PC-3 (cell line): Measurements from ENCODE around the gene IL11RA.

Source experiments
- EZH2 ChIP-seq: fragments of 300-600 bp; sonication (generic); IDR thresholded peaks from one replicate; pipeline ENCODE4 v1.6.1; 2017; ENCODE audit warnings: antibody characterized with exemption, mild to moderate bottlenecking, low read length; ENCODE audit not compliant: unreplicated experiment
- EZH2phosphoT487 ChIP-seq: fragments of 300-600 bp; sonication (generic); IDR thresholded peaks from 2 replicates; pipeline ENCODE4 v1.6.1; 2018; ENCODE audit warnings: mild to moderate bottlenecking, antibody characterized with exemption, low read length, borderline replicate concordance
- TF ChIP-seq, protein P1 (sequence below): fragments of 300-600 bp; sonication (generic); conservative IDR thresholded peaks from 2 replicates; pipeline ENCODE4 v1.5.1; 2017; ENCODE audit warnings: antibody characterized with exemption, low read depth, mild to moderate bottlenecking, low read length

DNA sequence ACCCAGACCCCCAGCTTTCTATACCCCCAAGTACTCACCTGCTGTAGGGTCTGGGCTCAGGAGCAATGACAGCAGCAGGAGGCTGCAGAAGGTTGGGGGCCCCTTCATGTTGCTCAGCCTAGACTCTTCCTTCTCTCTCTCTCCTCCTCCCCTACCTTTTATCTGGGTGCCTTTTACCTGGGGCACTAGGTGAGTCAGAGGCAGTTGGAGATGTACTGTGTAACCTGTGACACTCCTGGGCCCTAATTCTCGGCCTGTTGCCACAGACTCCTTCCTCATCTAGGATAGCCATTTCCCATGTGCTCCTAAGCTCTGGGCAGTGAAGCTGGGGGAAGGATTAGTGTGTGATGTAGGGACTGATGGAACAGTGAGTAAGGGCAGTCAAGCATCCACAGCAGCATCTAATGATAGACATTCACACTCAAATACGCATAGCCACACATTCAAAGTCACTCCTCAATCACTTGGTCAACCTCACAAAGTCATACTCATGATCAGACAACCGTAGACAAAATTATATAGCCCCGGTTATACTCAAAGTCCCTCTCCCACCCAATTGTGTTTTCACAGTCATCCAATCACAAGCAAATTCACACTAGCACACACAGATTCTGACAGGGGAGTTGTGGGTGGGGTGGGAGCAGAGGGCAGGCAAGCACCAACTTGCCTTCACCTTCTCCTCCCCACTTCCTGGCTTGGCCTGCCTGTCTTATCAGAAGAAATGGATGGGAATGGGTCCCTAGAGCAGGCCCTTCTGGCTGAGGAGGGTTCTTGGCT, 10.7 kb downstream of the IL11RA start, which contains the start of gene CCL27:
- TF ChIP-seq EZH2 (no peak), EZH2phosphoT487 (no peak)
- TF ChIP-seq, protein P1, sequence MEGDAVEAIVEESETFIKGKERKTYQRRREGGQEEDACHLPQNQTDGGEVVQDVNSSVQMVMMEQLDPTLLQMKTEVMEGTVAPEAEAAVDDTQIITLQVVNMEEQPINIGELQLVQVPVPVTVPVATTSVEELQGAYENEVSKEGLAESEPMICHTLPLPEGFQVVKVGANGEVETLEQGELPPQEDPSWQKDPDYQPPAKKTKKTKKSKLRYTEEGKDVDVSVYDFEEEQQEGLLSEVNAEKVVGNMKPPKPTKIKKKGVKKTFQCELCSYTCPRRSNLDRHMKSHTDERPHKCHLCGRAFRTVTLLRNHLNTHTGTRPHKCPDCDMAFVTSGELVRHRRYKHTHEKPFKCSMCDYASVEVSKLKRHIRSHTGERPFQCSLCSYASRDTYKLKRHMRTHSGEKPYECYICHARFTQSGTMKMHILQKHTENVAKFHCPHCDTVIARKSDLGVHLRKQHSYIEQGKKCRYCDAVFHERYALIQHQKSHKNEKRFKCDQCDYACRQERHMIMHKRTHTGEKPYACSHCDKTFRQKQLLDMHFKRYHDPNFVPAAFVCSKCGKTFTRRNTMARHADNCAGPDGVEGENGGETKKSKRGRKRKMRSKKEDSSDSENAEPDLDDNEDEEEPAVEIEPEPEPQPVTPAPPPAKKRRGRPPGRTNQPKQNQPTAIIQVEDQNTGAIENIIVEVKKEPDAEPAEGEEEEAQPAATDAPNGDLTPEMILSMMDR: no peak
